Inflammatory macrophage (primary cell): ENCODE data around the gene ARHGEF16.

Source experiments
- DNase-seq, 2 donors: peaks; one replicate each; pipeline ENCODE4 v3.0.0-alpha.2; 2020 to 2022

The ARHGEF16 gene

DNA sequence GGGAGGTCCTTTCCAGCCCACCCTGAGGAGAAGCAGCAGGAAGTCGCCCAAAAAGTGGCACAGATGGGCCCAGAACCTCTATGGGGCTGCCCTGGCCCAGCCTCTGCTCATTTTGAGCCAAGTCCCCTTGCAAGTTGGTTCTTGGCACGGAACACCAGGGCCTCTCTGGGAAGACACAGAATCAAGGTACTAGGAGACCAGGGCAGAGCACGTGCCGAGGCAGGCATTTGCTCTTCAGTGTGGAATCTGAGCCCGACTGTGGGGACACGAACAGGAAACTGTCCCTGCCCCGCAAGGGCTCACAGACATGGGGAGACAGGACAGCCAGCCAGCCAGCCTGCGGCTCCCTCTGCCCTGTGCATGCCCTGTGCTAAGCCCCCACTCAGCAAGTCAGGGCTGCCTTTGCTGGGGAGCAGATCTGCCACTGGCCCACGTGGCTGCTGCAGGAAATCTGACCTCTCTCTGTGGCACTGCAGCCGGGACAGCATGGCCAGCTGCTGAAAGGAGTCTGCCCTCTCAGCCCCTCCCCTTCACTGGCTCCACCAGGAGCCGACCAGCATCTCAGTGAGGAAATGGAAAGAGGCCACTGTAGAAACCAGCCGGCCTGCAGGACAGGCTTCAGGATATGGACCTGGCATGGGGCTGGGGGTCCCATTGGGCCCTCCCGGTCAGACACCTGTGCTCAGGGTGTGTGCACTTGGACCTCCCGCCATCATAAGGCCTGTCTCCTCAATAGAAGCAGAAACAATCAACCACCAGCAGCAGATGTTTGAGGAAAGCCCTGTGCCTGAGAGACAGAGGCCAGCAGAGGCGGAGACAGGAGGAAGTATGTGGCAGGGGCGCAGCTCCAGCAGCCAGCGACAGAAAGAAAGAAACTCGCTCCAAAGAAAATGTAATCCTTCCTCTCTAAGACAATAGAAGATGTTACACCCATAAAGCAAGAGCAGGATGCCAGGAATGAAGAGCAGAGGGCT, 3.7 kb downstream of the ARHGEF16 start:
- DNase-seq: peak in 1 of 2 donors; percentile 17

- no peak for DNase-seq
Observed at GRCh38 chr1:3459051-3459908, 4.8 kb downstream of the ARHGEF16 start.

- no peak for DNase-seq
Observed at GRCh38 chr1:3459940-3460671, 5.6 kb downstream of the ARHGEF16 start.

DNA sequence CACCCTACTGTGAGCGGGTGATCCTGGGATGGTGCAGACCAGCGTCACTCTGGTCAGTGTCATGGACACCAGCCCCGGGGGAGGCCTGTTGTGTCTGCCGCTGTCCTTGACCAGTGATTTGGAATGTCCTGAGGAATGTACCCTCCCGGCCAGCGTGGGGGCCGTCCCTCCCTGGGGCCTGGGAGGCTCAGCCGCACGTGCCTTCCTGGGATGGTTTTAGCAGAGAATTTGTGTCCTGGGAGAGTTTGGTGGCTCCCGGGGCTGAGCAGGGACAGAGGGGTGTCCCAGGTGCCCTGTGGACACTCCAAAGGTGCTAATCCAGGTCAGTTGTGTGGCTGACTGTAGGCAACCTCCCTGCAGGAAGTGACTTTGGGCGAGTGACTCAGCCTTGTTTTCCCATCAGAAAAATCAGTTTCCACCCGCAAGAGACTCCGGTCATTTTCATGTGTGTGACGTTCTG, 6.2 kb downstream of the ARHGEF16 start:
- no peak for DNase-seq

GRCh38 chr1:3461238-3461933, 6.9 kb downstream of the ARHGEF16 start:
- no peak for DNase-seq

DNA sequence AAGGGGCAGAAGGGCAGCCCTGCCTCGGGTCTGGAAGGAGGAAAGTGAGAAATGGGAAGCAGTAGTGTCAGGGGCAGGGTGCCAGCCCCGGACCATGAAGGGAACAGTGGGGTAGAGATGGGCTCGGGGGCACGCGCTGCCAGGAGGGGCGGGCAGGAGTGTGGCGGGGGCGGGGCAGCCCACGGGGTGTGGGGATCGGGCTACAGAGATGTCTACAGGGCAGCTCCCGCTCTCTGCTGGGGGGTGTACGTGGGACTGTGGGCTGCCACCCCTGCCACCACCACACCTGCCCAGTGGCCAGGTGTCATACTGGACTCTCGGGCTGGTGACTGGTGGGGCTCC, 7.4 kb downstream of the ARHGEF16 start:
- DNase-seq: no peak

GRCh38 chr1:3462356-3463012, 8.0 kb downstream of the ARHGEF16 start:
- DNase-seq: no peak

GRCh38 chr1:3463013-3463385, 8.5 kb downstream of the ARHGEF16 start:
- no peak for DNase-seq

- no peak for DNase-seq
Observed at GRCh38 chr1:3463408-3463863, 9.0 kb downstream of the ARHGEF16 start.

DNA sequence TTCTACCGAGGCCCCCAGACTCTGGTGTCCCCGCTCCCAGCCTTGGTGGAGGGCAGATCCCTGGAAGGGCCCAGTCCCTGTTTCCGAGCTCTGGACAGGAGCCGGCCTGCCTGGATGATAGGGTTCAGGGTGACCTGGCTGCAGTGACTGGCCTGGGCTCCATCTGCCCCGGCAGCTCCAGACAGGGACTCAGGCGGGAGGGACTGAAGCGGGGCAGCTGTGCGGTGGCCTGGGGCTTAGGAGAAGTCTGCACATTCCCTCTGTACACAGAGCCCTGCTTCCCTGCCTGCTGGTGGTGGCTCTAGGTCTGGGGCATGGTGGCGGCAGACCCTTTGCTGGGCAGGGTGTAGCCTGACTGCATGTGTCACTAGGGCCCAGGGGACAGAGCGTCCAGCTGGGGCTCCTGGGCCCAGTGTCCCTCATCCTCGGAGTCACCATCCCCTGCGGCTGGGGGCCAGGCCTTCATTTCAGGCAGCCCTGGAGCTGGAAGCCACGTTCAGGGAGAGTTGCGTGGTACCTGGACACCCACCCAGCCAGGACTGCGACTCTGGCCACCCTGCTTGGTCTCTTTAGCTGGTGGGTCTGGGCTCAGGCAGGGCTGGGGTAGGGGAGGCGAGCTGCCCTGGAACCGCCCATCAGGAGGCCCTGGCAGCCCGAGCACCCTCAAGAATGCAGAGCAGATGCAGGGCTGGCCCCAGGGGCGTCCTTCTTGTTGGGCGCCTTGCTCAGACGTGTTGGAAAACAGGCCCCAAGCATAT, 9.6 kb downstream of the ARHGEF16 start:
- DNase-seq: no peak

- no peak for DNase-seq
Observed at GRCh38 chr1:3464649-3465025, 10.2 kb downstream of the ARHGEF16 start.

DNA sequence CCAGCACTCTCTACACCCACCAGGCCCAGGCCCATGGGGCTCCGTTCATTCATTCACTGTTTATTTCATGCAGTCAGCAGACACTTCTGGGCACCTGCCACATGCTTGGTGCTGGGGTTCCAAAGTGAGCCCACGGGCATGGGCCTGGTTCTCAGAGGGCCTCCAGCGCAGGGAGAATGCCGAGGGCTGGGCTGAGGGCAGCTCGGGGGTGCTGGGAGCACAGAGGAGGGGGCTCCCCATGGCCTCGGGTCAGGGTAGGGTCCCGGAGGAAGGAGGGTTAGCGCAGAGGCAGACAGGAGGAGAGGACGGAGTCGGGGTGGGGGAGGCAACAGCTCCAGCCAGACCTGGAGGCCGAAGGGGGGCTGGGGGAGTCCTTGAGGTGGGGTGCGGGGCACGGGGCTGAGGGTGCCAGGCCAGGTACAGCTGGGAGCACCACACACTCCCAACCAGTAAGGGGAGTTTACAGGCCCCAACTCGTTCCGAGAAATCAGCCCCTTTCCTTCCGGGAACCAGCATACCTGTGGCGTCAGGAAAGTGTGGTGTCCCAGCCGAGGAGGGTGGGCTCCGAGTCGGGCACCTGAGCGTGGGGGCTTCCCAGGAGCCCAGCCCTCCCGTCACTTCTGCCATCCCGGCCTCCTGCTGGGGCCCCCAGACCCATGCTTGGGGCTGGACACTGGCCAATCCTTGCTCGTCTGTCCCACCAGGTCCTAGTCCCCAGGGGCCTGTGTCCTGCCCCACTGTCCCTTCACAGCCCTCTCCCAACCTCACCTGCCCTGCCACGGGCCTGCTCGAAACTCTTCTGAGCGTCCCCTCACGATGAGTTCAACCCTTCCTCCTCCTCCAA, 10.8 kb downstream of the ARHGEF16 start:
- DNase-seq: no peak

DNA sequence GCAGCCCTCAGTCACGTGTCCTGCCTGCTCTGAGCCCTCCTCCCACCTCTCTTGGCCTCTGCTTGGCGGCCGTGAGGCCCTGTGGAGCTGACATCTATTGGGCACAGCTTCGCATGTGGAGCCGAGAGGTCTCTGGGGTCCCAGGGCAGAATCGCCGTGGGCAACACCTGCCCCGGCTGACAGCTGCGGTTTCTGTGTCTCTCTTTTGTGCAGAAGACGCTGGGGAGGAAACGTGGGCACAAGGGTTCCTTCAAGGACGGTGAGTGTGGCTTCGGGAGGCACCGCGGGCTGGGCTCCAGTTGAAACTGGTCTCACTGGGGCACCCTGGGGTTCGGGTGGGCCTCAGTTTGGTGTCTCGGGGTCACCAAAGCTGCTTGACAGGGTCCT, 11.5 kb downstream of the ARHGEF16 start:
- DNase-seq: no peak

DNA sequence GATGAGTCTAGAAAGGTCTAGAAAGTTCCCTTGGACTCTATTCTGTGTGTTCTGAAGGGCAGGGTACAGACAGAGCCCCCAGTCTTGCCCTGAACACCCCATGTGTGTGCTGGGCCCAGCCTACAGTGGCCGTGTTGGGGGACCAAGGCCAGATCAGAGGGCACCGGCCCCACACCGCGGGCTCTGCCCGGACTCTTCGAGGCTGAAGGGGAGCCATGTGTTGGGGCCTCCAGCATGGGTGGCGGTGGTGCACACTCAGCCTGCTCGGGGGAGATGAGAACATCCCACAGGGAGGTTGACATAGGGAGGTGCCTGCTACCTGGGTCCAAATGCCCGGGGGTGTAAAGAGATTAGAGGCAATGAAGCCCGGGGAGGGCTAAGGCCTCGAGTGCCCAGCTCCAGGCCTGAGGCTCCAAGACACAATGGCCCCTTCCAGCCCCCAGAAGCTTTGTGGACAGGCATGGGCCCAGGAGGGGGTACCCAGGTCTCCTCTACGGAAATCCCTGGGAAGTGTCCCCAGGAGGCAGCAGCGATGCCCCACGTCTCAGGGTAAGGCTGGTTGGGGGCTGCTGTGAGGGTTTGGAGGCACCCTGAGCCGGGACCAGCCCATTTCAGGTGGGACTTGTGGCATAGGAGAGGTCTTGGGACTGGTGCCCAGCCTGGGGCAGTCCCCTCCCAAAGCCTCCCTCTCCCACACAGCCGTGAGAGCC, 12.1 kb downstream of the ARHGEF16 start:
- DNase-seq: no peak

DNA sequence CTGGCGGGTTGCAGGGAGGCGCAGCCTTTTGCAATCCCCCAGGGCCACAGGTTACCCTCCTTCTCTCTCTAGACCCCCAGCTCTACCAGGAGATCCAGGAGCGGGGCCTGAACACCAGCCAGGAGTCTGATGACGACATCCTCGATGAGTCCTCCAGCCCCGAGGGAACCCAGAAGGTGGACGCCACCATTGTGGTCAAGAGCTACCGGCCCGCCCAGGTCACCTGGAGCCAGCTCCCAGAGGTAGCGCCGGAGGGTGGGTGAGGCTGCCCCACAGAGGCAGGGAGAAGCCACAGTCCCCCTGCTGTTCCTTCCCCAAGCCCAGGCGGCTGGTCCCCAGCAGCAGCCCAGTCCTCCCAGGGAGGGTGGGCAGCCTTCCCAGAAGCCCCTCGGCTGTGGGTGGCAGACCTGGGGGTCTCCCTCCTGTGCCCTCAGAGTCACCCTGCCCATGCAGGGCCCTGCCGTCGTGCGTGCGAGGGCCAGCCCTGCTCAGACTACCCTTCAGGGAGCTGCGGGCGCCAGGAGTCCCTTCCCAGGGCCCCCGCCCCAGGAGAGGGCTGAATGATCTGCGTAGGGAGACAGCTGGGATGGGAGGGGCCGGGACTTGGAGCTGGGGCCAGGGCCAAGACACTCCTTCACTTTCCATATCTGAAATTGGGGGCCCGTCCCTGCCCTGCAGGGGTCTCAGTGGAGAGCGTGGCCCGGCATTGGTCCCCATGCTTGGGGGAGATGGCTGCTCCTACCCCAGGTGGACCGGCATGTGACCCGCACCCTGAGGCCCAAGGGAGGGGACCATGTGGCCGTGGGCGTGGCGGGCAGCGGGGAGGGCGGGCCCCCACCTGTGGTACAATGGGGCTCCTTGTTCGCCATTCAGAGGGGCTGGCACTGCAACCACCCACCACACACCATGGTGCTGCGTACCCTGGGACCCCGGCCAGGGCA, 12.9 kb downstream of the ARHGEF16 start:
- no peak for DNase-seq

- no peak for DNase-seq
Observed at GRCh38 chr1:3468236-3469103, 14.0 kb downstream of the ARHGEF16 start.
